Fibroblast of skin of right biceps (primary cell): Measurements from ENCODE around the gene PPT1.

Experiments used
- DNase-seq: peaks from one replicate; pipeline ENCODE4 v3.0.0-alpha.2; 2013

The PPT1 gene

DNA sequence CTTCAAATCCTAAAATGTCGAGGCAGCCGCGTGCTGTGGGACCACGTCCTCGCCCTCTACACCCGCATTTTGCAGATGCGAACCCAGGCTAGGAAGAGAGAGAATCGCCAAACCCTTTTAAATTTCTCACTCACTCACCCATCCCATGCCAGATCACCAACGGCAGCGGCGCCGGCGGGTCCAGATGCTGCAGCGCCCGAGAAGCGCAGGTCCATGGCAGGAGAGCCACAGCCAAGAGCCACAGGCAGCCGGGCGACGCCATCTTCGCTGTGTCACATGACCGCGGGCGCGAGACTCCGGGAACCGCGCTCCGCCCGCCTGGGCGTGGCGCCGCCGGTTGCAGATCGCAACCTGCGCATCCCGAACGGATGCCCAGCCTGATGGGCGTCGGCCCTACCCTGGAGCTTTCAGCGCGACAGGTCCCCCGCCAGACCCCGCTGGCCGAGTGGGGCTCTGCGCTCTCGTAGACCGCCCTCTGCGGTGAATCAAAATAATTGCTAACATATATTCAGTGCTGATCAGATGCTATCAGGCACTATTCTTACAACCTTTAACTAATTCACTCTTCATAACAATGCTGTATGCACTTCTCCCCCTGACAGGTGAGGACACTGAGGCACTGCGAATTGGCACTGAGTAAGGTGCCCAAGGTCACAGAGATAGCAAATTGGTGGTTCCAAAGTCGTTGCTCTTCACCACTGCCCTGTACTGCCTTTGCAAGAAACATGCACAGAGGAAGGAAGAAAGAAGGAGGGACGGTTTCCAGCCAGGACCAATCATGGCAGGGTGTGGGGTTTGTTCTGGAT, at the start of gene PPT1:
TSS of gene PPT1 (minus strand) at position 276 of the 806 bp plus-strand sequence. CDS start at position 262, 14 bp downstream.
- peak; percentile 71 for DNase-seq

DNA sequence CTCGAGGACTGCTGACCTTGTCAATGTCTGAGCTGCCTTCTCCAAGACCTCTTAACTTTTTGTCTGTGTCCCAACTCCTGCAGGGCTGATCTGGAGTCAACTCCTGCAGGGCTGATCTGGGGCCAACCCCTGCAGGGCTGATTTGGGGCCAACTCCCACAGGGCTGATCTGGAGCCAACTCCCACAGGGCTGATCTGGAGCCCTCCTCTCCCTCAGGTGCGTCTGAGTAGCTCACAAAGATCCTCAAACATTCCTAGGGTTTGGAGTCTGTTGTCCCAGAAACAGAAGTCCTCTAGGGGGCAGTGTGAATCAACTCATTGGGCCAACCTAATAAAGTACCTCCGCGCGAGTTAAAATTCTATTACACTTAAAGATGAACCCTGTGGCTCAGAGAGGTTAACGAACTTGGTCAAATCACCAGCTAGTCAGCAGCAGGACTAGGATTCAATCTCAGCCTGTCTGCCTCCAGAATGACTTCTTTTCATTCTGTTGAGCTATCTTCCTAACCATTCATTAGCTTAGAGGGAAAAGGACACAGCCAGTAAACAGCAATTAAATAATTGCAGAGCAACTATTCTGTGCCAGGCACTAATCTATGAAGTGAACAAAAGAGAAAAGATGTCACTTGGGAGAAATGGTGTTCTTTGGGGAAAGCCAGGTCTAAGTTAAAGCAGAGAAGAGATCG, 47.0 kb upstream of the PPT1 start:
- DNase-seq, result peak; percentile 64

GRCh38 chr1:40141878-40142535, 45.0 kb upstream of the PPT1 start:
- no peak for DNase-seq

DNA sequence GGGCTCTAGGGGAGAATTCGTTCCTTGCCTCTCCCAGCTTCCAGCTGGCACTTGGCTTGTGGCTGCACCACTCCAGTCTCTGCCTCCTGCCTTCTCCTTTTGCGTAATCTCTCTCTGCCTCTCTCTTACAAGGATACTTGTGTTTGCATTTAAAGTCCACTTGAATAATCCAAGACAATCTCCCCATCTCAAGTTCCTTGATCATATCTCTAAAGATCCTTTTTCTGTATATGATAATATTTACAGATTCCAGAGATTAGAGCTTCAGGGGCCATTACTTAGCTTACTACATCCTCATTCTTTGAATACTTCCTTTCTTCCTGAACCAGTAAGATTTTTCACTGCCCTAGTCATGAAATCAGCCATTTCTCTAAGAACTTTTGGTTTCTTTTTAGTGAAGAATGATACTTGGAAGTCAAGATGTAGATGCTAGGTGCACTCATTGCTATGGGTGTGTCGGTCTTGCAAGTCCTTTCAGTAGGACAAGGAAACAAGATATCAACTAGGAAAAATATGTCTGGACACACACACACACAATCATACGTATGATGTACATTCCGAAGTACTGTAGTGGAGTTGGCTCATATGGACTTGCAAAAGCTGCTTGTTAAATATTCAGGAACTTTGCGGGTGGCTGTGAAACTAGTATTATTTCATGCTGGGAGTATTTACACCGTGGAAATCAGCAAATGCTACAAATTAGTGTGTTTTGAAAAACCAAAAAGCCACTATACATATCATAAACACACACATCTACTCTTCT, 43.3 kb upstream of the PPT1 start:
- peak; percentile 33 for DNase-seq

GRCh38 chr1:40133839-40134238, 36.8 kb upstream of the PPT1 start:
- DNase-seq, result no peak

- no peak for DNase-seq
These were observed 36.2 kb upstream of the PPT1 start for GRCh38 chr1:40133312-40133665.

GRCh38 chr1:40132383-40133311, 35.6 kb upstream of the PPT1 start:
- DNase-seq, result no peak

DNA sequence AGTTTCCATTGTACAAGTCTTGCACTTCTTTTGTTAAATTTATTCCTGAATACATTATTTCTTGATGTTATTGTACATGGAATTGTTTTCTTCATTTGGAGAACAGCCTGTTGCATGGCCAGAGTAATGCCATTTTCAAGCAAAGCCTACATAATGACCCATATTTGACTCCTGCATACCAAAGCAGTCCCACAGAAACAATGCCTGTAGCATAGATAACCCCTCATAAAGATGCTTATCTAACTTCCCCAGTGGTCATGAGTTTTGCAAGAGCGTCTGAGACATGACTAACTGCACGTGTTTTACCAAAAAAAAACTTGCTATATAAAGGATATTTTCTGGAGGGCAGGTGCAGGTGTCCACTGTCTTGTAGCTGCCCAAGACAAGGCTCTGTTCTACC, 33.8 kb upstream of the PPT1 start:
- no peak for DNase-seq

DNA sequence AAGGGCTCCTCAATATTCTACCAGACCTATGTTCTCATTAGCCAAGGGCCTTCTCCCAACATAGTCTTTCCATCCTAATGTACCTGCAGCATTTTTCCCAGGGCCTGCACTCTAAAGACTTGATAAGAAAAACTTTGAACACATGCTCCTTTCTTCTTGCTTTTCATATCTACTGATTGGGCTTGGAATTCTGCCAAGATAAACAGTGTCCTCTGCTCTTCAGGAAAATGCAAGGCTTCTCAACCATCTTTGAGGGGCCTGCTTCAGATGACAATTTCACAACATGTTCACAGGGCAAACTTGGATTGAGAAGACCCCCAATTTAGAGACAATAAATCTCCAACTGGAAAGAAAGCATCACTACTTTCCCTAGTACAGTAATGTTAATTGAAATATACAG, 25.8 kb upstream of the PPT1 start:
- no peak for DNase-seq

- DNase-seq, result no peak
These were observed 23.1 kb upstream of the PPT1 start for GRCh38 chr1:40120128-40120527.

- no peak for DNase-seq
These were observed 17.3 kb upstream of the PPT1 start for GRCh38 chr1:40114400-40114799.

DNA sequence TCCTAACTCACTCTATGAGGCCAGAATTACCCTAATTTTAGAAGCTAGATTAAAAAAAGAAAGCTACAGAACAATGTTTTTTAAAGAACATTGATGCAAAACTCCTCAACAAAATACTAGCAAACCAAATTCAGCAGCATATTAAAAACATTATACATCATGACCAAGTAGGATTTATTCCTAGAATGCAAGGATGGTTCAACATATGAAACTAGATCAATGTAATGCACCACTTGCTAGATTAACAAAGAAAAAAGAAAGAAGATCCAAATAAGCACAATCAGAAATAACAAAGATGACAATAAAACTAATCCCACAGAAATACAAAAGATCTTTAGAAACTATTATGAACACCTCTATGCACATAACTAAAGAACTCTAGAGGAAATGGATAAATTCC, 13.3 kb upstream of the PPT1 start:
- no peak for DNase-seq

GRCh38 chr1:40107290-40107959, 10.4 kb upstream of the PPT1 start:
- no peak for DNase-seq

- no peak for DNase-seq
These were observed 8.0 kb upstream of the PPT1 start for GRCh38 chr1:40105028-40105427.

DNA sequence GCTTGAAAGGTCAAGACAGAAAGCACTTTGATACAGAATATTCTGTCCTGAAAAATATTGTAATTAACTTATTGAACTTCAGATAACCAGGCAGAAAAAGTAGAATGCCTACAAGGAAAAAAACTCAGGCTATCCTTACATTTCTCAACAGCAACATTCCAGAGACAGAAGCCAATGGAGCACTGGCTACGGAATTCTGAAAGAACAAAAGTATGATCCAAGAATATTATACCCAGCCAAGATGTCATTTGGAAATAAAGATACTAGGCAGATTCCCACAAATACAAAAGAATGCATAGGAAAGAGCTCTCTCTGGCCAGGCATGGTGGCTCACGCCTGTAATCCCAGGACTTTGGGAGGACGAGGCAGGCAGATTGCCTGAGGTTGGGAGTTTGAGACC, 5.8 kb upstream of the PPT1 start:
- DNase-seq, result no peak

- no peak for DNase-seq
These were observed 5.0 kb upstream of the PPT1 start for GRCh38 chr1:40102038-40102437.

DNA sequence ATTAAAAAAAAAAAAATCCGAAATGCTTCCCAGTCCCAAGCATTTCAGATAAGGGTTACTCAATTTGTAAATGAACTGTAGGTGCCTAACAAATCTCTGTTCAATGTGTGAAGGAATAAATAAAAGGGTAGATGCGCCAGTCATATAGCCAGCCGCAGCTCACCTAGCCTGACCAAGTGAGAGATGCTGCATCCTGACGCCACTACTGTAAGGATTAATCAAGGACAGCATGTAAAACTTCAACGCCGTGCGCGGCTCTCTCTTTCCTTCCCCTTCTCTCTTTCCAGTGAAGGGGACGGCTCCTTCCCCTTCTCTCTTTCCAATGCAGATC, 441 bp downstream of the PPT1 start:
- no peak for DNase-seq

- DNase-seq, result no peak
These were observed 1.2 kb downstream of the PPT1 start for GRCh38 chr1:40095806-40096205.

- DNase-seq, result no peak
These were observed 2.5 kb downstream of the PPT1 start for GRCh38 chr1:40094466-40095110.

DNA sequence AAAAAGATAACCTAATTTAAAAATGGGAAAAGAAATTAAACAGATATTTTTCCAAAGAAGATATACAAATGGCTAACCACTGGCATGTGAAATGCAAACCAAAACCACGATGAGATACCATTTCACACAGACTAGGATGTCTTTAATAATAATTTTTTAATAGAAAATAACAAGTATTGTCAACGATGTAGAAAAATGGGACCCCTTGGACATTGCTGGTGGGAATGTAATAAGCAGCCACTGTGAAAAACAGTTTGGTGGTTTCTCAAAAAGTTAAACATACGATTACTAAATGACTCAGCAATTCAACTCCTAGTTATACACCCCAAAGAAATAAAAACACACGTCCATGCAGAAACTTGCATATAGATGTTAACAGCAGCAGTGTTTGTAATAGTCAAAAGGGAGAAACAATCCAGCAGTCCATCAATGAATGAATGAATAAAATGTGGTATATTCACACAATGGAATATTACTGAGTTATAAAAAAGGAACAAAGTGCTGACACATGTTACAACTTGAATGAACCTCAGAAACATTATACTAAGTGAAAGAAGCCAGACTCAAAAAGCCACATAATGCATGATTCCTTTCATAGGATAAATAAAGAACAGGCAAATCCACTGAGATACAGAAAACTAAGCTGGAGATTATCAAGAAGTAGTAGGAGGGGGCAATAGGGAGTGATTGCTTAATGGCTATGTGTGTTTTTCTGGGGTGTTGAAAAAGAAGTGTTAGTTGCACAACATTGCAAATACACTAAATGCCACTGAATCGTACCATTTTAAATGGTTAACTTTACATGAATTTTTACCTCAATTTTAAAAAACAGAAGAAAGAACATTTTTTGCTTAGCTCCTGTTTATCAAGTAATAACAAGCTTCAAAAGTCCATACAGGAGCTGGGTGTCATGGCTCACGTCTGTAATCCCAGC, 4.1 kb downstream of the PPT1 start:
- peak; percentile 55 for DNase-seq
